HepG2 (cell line): ENCODE results near the gene SH3D19.

Source experiments
- HOXA7 ChIP-seq: sonication (generic); formaldehyde crosslinking; IDR thresholded peaks from 2 replicates; pipeline ENCODE4 v1.8.1; 2022; ENCODE audit warnings: mild to moderate bottlenecking, missing genetic modification reagents, moderate library complexity
- JUND ChIP-seq: sonication (generic); formaldehyde crosslinking; IDR thresholded peaks from 2 replicates; pipeline ENCODE4 v1.8.0; 2022; ENCODE audit warnings: mild to moderate bottlenecking, missing genetic modification reagents
- ZNF318 ChIP-seq: sonication (generic); formaldehyde crosslinking; IDR thresholded peaks from 2 replicates; pipeline ENCODE4 v1.4.0; 2020; ENCODE audit warnings: mild to moderate bottlenecking, missing genetic modification reagents
- ZNF746 ChIP-seq: sonication (generic); formaldehyde crosslinking; IDR thresholded peaks from 2 replicates; pipeline ENCODE4 v1.8.0; 2022; ENCODE audit warnings: mild to moderate bottlenecking, missing genetic modification reagents

GRCh38 chr4:151294833-151295496 is 30.4 kb downstream of the SH3D19 start:
- no peak for TF ChIP-seq ZNF318
- no peak for TF ChIP-seq JUND (CRISPR knock-in tag)
- no peak for TF ChIP-seq HOXA7
- TF ChIP-seq ZNF746: no peak
